Spleen (tissue), 11 donors: ENCODE data around the gene GRIA1. TPM values are rescaled to one million over a fixed set of nuclear protein-coding genes. Genes with fewer than 3 reads are reported as not detected.
A peak's percentile ranks its signal among the peaks of the same experiment; 100 is the strongest.

ENCODE experiments used
- DNase-seq: peaks from one replicate; pipeline ENCODE4 v3.0.0-alpha.2; 2020
- H3K27ac ChIP-seq, 8 donors: fragments of 200-600 bp; sonication (generic) in 7 of 8; 1 replicate in 4 of 8; 2 replicates in 4 of 8; pipeline versions ENCODE4 v1.5.0 to v1.8.0; 2016 to 2021; ENCODE audit warnings: inconsistent platforms in 4 of 8, mild to moderate bottlenecking in 4 of 8, moderate library complexity in 1 of 8
- H3K27me3 ChIP-seq, 7 donors: fragments of 200-600 bp; sonication (generic) in 6 of 7; replicated peaks in 1 of 7; 1 replicate in 4 of 7; 2 replicates in 3 of 7; pipeline versions ENCODE4 v1.5.0 to v1.8.0; 2016 to 2021; ENCODE audit warnings: inconsistent platforms in 3 of 7, mild to moderate bottlenecking in 1 of 7
- H3K36me3 ChIP-seq, 6 donors: fragments of 200-600 bp; sonication (generic) in 5 of 6; 1 replicate in 4 of 6; 2 replicates in 2 of 6; pipeline versions ENCODE4 v1.5.0 to v1.8.0; 2016 to 2021; ENCODE audit warnings: inconsistent platforms in 2 of 6
- H3K4me1 ChIP-seq, 6 donors: fragments of 200-600 bp; sonication (generic) in 5 of 6; 1 replicate in 3 of 6; 2 replicates in 3 of 6; pipeline versions ENCODE4 v1.5.0 to v1.8.0; 2016 to 2021; ENCODE audit warnings: inconsistent platforms in 3 of 6
- H3K4me3 ChIP-seq, 8 donors: fragments of 200-600 bp; sonication (generic) in 7 of 8; 1 replicate in 4 of 8; 2 replicates in 4 of 8; pipeline versions ENCODE4 v1.5.0 to v1.8.0; 2016 to 2021; ENCODE audit warnings: inconsistent platforms in 4 of 8, mild to moderate bottlenecking in 4 of 8, moderate library complexity in 2 of 8
- H3K9me3 ChIP-seq, 8 donors: fragments of 200-600 bp; sonication (generic) in 7 of 8; 1 replicate in 4 of 8; 2 replicates in 4 of 8; pipeline versions ENCODE4 v1.5.0 to v1.8.0; 2016 to 2021; ENCODE audit warnings: inconsistent platforms in 4 of 8
- POLR2A ChIP-seq, 3 donors: fragments of 450-650 bp; IDR thresholded peaks; one replicate each; pipeline ENCODE4 v1.5.1; 2017; ENCODE audit warnings: antibody characterized with exemption in 3 of 3, mild to moderate bottlenecking in 1 of 3
- POLR2AphosphoS5 ChIP-seq, 3 donors: sonication (generic); formaldehyde crosslinking; IDR thresholded peaks; one replicate each; pipeline ENCODE4 v1.5.1; 2017; ENCODE audit warnings: antibody characterized with exemption in 3 of 3
- WGBS, 5 donors: extraction: QIAGEN DNeasy Blood & Tissue Kit in 3 of 5; methylation state at CpG; one replicate each; pipeline versions ENCODE4 v1.1.5 to v1.1.7; 2013 to 2018; 5-methylcytosine and 5-hydroxymethylcytosine counted together
- intact Hi-C: fragments of 100-400 bp; cut with DNase I; formaldehyde crosslinking; loops from one replicate; pipeline ENCODE4 v1.15.0; 2023; ENCODE audit warnings: low total_unique reads
- polyA plus RNA-seq, 3 donors: library from polyadenylated mRNA; stranded (reverse); fragments of 200-250 nt; gene quantifications; one replicate each; pipeline ENCODE4 v1.2.1, GENCODE V29; 2013
- total RNA-seq, 7 donors: library from RNA; depleted of rRNA in 3 of 7; stranded (reverse); fragments of >200 nt in 3 of 7; fragmentation: NEBNext Ultra II Directional in 4 of 7; extraction: Animal tissue kit (Norgen Biotek cat#: 25700) in 4 of 7; gene quantifications; one replicate each; pipeline versions ENCODE4 v1.1.0 to v1.2.1, GENCODE V29; 2016 to 2021
- TF ChIP-seq, protein P1 (sequence below), 11 experiments: fragments of 200-600 bp in 7 of 11; fragments of 450-650 bp in 4 of 11; sonication (generic) in 4 of 11; IDR thresholded peaks in 8 of 11; conservative IDR thresholded peaks in 3 of 11; 1 replicate in 7 of 11; 2 replicates in 4 of 11; pipeline versions ENCODE4 v1.4.0 to v1.8.0; 2016 to 2021; ENCODE audit warnings: antibody characterized with exemption in 11 of 11, inconsistent platforms in 4 of 11, mild to moderate bottlenecking in 1 of 11
- donor health status: healthy with polysubstance abuse.
- donor health status: DM: no; HTN: no; CAD: no; lungs with moderate emphysema.
- donor health status: DM: no; HTN: no; CAD: no.
- donor health status: Bipolar disorder and iron deficiency.
- donor health status: healthy.
- donor health status: DM: no; HTN: no; CAD: no.
- donor health status: DM: yes; HTN: yes; CAD: no.

GRIA1 gene
- total and polyA plus RNA-seq, 10 donors, result 0.02 to 0.19 (median 0.09) TPM; not detected in 6

DNA sequence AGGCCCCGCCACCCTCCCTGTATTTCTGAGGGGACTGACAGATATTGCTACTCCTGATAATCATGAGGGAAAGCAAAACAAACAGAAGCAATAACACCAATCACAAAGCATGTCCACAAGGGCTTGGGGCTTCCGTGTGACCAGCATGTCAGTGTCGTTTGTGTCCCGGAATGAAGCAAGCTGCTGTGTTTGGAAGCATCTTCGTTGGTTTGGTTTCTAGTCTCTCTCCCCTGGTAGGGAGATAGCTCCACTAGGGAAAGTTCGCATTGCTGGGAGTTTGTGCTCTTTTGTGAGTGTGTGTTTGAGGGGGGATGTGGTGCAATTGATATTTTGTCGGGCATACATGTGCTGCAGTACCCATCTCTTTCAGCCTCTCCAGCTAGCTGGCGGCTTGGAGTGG is 1.4 kb downstream of the GRIA1 start:
- H3K4me3 ChIP-seq, result no peak overlapping the region
- intact Hi-C loops, result loop anchor here (10.0 kb wide), 1 partner anchor 473 kb away; no protein-coding TSS in a partner anchor

DNA sequence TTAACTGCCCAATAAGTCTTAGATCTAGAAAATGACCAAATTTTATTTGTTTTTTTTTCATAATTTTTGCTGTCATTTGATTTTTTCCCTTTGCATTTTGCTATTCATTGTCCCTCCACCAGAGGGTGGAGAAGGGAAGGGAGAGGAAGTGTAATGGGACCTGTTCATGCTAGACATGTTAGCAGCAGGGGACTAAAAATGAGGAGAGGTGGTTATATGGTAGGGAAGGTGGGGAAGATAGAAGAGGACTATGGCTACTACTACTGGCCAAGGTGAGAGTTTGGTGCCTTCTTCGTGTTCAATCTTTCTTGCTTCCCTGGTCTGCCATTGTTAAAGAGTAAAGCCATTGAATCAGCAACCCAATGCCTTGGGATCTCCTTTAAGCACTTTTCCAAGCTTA is 6.4 kb downstream of the GRIA1 start:
- Histone ChIP-seq H3K36me3 (no peaks in the 10 kb centered on the region), H3K27ac (no peak overlapping the region), H3K4me1 (no peaks in the 10 kb centered on the region), H3K27me3 (peaks cover 0 to 20% (median 0%) of the 10 kb centered on the region in 7 donors), H3K4me3 (no peak overlapping the region), H3K9me3 (no peaks in the 10 kb centered on the region)
- 39 to 52% (median 42%) methylated on average over 1 of the region's 1 CpG for WGBS, 5 donors
- intact Hi-C loops, result loop anchor here (10.0 kb wide), 1 partner anchor 468 kb away; no protein-coding TSS in a partner anchor
- TF ChIP-seq, protein P1, sequence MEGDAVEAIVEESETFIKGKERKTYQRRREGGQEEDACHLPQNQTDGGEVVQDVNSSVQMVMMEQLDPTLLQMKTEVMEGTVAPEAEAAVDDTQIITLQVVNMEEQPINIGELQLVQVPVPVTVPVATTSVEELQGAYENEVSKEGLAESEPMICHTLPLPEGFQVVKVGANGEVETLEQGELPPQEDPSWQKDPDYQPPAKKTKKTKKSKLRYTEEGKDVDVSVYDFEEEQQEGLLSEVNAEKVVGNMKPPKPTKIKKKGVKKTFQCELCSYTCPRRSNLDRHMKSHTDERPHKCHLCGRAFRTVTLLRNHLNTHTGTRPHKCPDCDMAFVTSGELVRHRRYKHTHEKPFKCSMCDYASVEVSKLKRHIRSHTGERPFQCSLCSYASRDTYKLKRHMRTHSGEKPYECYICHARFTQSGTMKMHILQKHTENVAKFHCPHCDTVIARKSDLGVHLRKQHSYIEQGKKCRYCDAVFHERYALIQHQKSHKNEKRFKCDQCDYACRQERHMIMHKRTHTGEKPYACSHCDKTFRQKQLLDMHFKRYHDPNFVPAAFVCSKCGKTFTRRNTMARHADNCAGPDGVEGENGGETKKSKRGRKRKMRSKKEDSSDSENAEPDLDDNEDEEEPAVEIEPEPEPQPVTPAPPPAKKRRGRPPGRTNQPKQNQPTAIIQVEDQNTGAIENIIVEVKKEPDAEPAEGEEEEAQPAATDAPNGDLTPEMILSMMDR (IDR thresholded peaks at IDR 0.05 in 8 of 11, conservative IDR thresholded peaks at IDR 0.05 in 3 of 11), result peak; percentile 11 to 67 (median 53)
- no peak for TF ChIP-seq POLR2A (IDR thresholded peaks at IDR 0.05)
- no peak for TF ChIP-seq POLR2AphosphoS5 (IDR thresholded peaks at IDR 0.05)
- DNase-seq, result no peak

More for the DNA sequence above, 1.4 kb downstream of the GRIA1 start:
- Histone ChIP-seq H3K36me3 (no peaks in the 10 kb centered on the region), H3K9me3 (no peaks in the 10 kb centered on the region), H3K27me3 (peaks cover 0 to 63% (median 15%) of the 10 kb centered on the region in 7 donors), H3K27ac (no peak overlapping the region), H3K4me1 (no peaks in the 10 kb centered on the region)
- WGBS, 5 donors, result 37 to 53% (median 42%) methylated on average over 8 of the region's 8 CpGs
- TF ChIP-seq, protein P1 (IDR thresholded peaks at IDR 0.05 in 8 of 11, conservative IDR thresholded peaks at IDR 0.05 in 3 of 11), result no peak
- TF ChIP-seq POLR2A (IDR thresholded peaks at IDR 0.05) (no peak), POLR2AphosphoS5 (IDR thresholded peaks at IDR 0.05) (no peak)
- DNase-seq, result no peak

DNA sequence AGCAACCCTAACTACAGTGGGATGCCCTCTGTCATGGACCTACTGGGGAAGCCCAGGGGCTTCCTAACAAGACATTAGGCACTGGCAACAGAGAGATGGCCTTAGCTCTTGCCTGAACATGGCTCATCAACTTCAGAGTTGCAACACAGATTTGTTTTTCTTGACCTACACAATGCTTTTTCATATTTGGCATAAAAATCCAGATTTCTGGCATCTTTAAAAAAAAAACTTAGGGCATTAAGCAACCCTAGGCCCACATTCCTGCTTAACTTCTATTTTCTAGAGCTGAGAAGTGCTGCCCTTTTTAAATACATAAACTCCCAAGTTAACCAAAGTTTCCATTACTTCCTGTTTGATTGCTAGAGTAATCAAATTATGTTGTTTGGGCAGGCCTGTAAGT is 8.0 kb downstream of the GRIA1 start:
- no peaks in the 10 kb centered on the region for H3K9me3 ChIP-seq
- no peaks in the 10 kb centered on the region for H3K4me1 ChIP-seq
- intact Hi-C loops, result loop anchor here (10.0 kb wide), 1 partner anchor 466 kb away; no protein-coding TSS in a partner anchor
- no peak for TF ChIP-seq POLR2AphosphoS5 (IDR thresholded peaks at IDR 0.05)
- TF ChIP-seq POLR2A (IDR thresholded peaks at IDR 0.05), result no peak
- TF ChIP-seq, protein P1 (IDR thresholded peaks at IDR 0.05 in 8 of 11, conservative IDR thresholded peaks at IDR 0.05 in 3 of 11), result no peak
- no peaks in the 10 kb centered on the region for H3K36me3 ChIP-seq
- peaks cover 0 to 5% (median 0%) of the 10 kb centered on the region in 7 donors for H3K27me3 ChIP-seq
- DNase-seq, result no peak
- H3K27ac ChIP-seq, result no peak overlapping the region
- no peak overlapping the region for H3K4me3 ChIP-seq

DNA sequence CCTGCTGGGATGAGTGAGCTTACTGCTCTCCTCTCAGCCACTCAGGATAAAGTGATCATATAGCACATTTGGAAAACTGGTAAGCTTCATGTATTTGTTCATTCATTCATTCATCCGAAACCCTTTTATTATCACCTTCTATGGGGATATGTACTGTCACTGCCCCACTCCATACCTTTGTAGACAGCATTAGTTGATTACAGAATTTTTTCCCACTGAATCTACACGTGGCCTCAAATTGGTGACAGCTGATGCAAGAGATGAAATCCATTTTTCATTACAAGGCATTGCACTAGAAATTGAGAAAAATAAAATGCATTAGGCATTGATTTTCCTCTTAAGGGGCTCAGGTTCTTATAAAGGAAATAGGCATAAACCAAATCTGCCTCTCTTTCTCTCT is 9.7 kb downstream of the GRIA1 start:
- WGBS, 5 donors, result 66 to 80% (median 71%) methylated on average over 2 of the region's 2 CpGs
- no peak for DNase-seq

More for the DNA sequence above, 9.7 kb downstream of the GRIA1 start:
- no peaks in the 10 kb centered on the region for H3K9me3 ChIP-seq
- no peaks in the 10 kb centered on the region for H3K36me3 ChIP-seq
- intact Hi-C loops, result loop anchor here (10.0 kb wide), 1 partner anchor 205 kb away; no protein-coding TSS in a partner anchor
- H3K4me3 ChIP-seq, result no peak overlapping the region
- H3K27ac ChIP-seq, result no peak overlapping the region
- H3K27me3 ChIP-seq, result no peaks in the 10 kb centered on the region
- TF ChIP-seq, protein P1 (IDR thresholded peaks at IDR 0.05 in 8 of 11, conservative IDR thresholded peaks at IDR 0.05 in 3 of 11), result no peak
- TF ChIP-seq POLR2AphosphoS5 (IDR thresholded peaks at IDR 0.05) (no peak), POLR2A (IDR thresholded peaks at IDR 0.05) (no peak)
- no peaks in the 10 kb centered on the region for H3K4me1 ChIP-seq
